H9 (cell line): Measurements from ENCODE around the gene FGF4. TPM values are rescaled to one million over a fixed set of nuclear protein-coding genes. Genes with fewer than 3 reads are reported as not detected.

Experiments
- DNase-seq: peaks from one replicate; pipeline ENCODE4 v3.0.0-alpha.2; 2017
- H2AFZ ChIP-seq: one replicate; pipeline ENCODE4 v1.6.1; 2013; ENCODE audit warnings: mild to moderate bottlenecking, low read length, control low read depth, moderate library complexity
- H2AK5ac ChIP-seq: 2 replicates; pipeline ENCODE4 v1.6.1; 2013; ENCODE audit warnings: low read length, control low read depth, mixed read lengths; ENCODE audit not compliant: insufficient read length
- H2BK120ac ChIP-seq: one replicate; pipeline ENCODE4 v1.6.1; 2013; ENCODE audit warnings: low read depth, mild to moderate bottlenecking, low read length, control low read depth, inconsistent platforms; ENCODE audit not compliant: poor library complexity, severe bottlenecking
- H2BK12ac ChIP-seq: 2 replicates; pipeline ENCODE4 v1.6.1; 2013; ENCODE audit warnings: low read length, control low read depth, mixed read lengths, low read depth; ENCODE audit not compliant: insufficient read length
- H2BK15ac ChIP-seq: 2 replicates; pipeline ENCODE4 v1.6.1; 2013; ENCODE audit warnings: low read depth, low read length, control low read depth
- H2BK20ac ChIP-seq: one replicate; pipeline ENCODE4 v1.6.1; 2013; ENCODE audit warnings: low read depth, mild to moderate bottlenecking, low read length, control low read depth, inconsistent platforms; ENCODE audit not compliant: poor library complexity, severe bottlenecking
- H2BK5ac ChIP-seq: 2 replicates; pipeline ENCODE4 v1.6.1; 2013; ENCODE audit warnings: low read length, control low read depth, mixed read lengths; ENCODE audit not compliant: insufficient read length
- H3K14ac ChIP-seq: 2 replicates; pipeline ENCODE4 v1.6.1; 2013; ENCODE audit warnings: low read length, control low read depth; ENCODE audit not compliant: insufficient read depth
- H3K18ac ChIP-seq: 2 replicates; pipeline ENCODE4 v1.6.1; 2013; ENCODE audit warnings: low read depth, mild to moderate bottlenecking, mixed read lengths, low read length, control low read depth; ENCODE audit not compliant: insufficient read length
- H3K23ac ChIP-seq: 2 replicates; pipeline ENCODE4 v1.6.1; 2013; ENCODE audit warnings: low read length, control low read depth, mixed read lengths, low read depth; ENCODE audit not compliant: insufficient read length
- H3K23me2 ChIP-seq: 2 replicates; pipeline ENCODE4 v1.6.1; 2013; ENCODE audit warnings: low read depth, mild to moderate bottlenecking, mixed read lengths, low read length, control low read depth; ENCODE audit not compliant: insufficient read length, poor library complexity, severe bottlenecking
- H3K27ac ChIP-seq: 2 replicates; pipeline ENCODE4 v1.5.1; 2013; ENCODE audit warnings: low read length, control low read depth, mixed read lengths, low read depth; ENCODE audit not compliant: insufficient read length
- H3K27me3 ChIP-seq: 2 replicates; pipeline ENCODE4 v1.6.1; 2013; ENCODE audit warnings: low read length, control low read depth, inconsistent platforms; ENCODE audit not compliant: insufficient read depth
- H3K4ac ChIP-seq: 2 replicates; pipeline ENCODE4 v1.6.1; 2013; ENCODE audit warnings: low read depth, mild to moderate bottlenecking, control low read depth, inconsistent platforms, low read length, moderate library complexity
- H3K4me1 ChIP-seq: 2 replicates; pipeline ENCODE4 v1.6.1; 2013; ENCODE audit warnings: low read length, control low read depth, inconsistent platforms; ENCODE audit not compliant: insufficient read depth
- H3K4me2 ChIP-seq: 2 replicates; pipeline ENCODE4 v1.6.1; 2013; ENCODE audit warnings: low read length, control low read depth, mixed read lengths; ENCODE audit not compliant: insufficient read length, insufficient read depth
- H3K56ac ChIP-seq: 2 replicates; pipeline ENCODE4 v1.6.1; 2013; ENCODE audit warnings: low read depth, mild to moderate bottlenecking, mixed read lengths, low read length, control low read depth; ENCODE audit not compliant: insufficient read length
- H3K79me1 ChIP-seq: 2 replicates; pipeline ENCODE4 v1.6.1; 2013; ENCODE audit warnings: low read depth, mild to moderate bottlenecking, moderate library complexity, low read length, control low read depth, inconsistent platforms; ENCODE audit not compliant: insufficient read depth, poor library complexity, severe bottlenecking
- H3K79me2 ChIP-seq: 2 replicates; pipeline ENCODE4 v1.6.1; 2013; ENCODE audit warnings: low read length, control low read depth, inconsistent platforms; ENCODE audit not compliant: insufficient read depth
- H3K9ac ChIP-seq: 2 replicates; pipeline ENCODE4 v1.6.1; 2013; ENCODE audit warnings: low read length, control low read depth, mixed read lengths; ENCODE audit not compliant: insufficient read length; ENCODE audit errors: extremely low read depth
- H3K9me3 ChIP-seq: one replicate; pipeline ENCODE4 v1.6.1; 2013; ENCODE audit warnings: low read depth, low read length, inconsistent platforms; ENCODE audit not compliant: control insufficient read depth
- H3T11ph ChIP-seq: one replicate; pipeline ENCODE4 v1.6.1; 2013; ENCODE audit warnings: mild to moderate bottlenecking, low read length, control low read depth, inconsistent platforms
- H4K20me1 ChIP-seq: one replicate; pipeline ENCODE4 v1.6.1; 2013; ENCODE audit not compliant: control insufficient read depth, insufficient read length, insufficient read depth
- H4K5ac ChIP-seq: 2 replicates; pipeline ENCODE4 v1.6.1; 2013; ENCODE audit warnings: low read depth, mild to moderate bottlenecking, mixed read lengths, low read length, control low read depth; ENCODE audit not compliant: insufficient read length
- H4K8ac ChIP-seq: replicated peaks from 2 replicates; pipeline ENCODE4 v1.6.1; 2013; ENCODE audit warnings: low read length, control low read depth, mixed read lengths, low read depth; ENCODE audit not compliant: insufficient read length
- H4K91ac ChIP-seq: 2 replicates; pipeline ENCODE4 v1.6.1; 2013; ENCODE audit warnings: low read depth, mild to moderate bottlenecking, moderate library complexity, mixed read lengths, low read length, control low read depth; ENCODE audit not compliant: insufficient read length
- H3K27ac Mint-ChIP-seq, 3 experiments: 2 replicates in 2 of 3; 3 replicates in 1 of 3; pipeline ENCODE4 v1.8.0; 2020 to 2021; ENCODE audit warnings: mixed read lengths in 3 of 3, mild to moderate bottlenecking in 1 of 3, moderate library complexity in 1 of 3
- H3K27me3 Mint-ChIP-seq: 2 replicates; pipeline ENCODE4 v1.8.0; 2021; ENCODE audit warnings: low read depth, mild to moderate bottlenecking, moderate library complexity, mixed read lengths
- H3K36me3 Mint-ChIP-seq, 3 experiments: 2 replicates in 2 of 3; 3 replicates in 1 of 3; pipeline ENCODE4 v1.8.0; 2020 to 2021; ENCODE audit warnings: low read depth in 3 of 3, mixed read lengths in 3 of 3; ENCODE audit not compliant: insufficient read depth in 1 of 3
- H3K4me1 Mint-ChIP-seq, 2 experiments: 2 replicates each; pipeline ENCODE4 v1.8.0; 2020; ENCODE audit warnings: mixed read lengths in 2 of 2
- H3K4me3 Mint-ChIP-seq, 2 experiments: 2 replicates in 1 of 2; 3 replicates in 1 of 2; pipeline ENCODE4 v1.8.0; 2020 to 2021; ENCODE audit warnings: mild to moderate bottlenecking in 2 of 2, mixed read lengths in 2 of 2, moderate library complexity in 1 of 2
- H3K9me3 Mint-ChIP-seq, 2 experiments: 2 replicates in 1 of 2; 3 replicates in 1 of 2; pipeline ENCODE4 v1.8.0; 2020; ENCODE audit warnings: mild to moderate bottlenecking in 2 of 2, mixed read lengths in 2 of 2, moderate library complexity in 1 of 2
- CTCF ChIP-seq: fragments of 200-600 bp; sonication (generic); conservative IDR thresholded peaks from 3 replicates; pipeline ENCODE4 v1.8.0; 2021; ENCODE audit warnings: antibody characterized with exemption, mild to moderate bottlenecking
- WGBS: extraction: QIAGEN DNeasy Blood & Tissue Kit; methylation state at CpG from one replicate; pipeline ENCODE4 v1.1.7; 2013; ENCODE audit warnings: missing lambda C conversion rate, low lambda C conversion rate, mixed read lengths; ENCODE audit not compliant: insufficient read length; ENCODE audit errors: extremely low coverage; 5-methylcytosine and 5-hydroxymethylcytosine counted together
- total RNA-seq: library from RNA; stranded (reverse); gene quantifications from 2 replicates; pipeline ENCODE4 v1.2.1, GENCODE V29; 2021

FGF4 gene
- total RNA-seq, 1 experiment from 2014 or later, result 0.68 TPM

GRCh38 chr11:69730500-69730899 is 44.6 kb downstream of the FGF4 start:
- Histone ChIP-seq H3K14ac (no peak overlapping the region; the same call in 1 of the 2 replicates), H4K8ac (no peak overlapping the region), H2BK20ac (no peak overlapping the region), H3K9me3 (no peaks in the 10 kb centered on the region), H4K20me1 (no peaks in the 10 kb centered on the region), H3K9ac (no peak overlapping the region), H2BK5ac (no peak overlapping the region), H3K4me1 (no peaks in the 10 kb centered on the region), H3K27ac (no peak overlapping the region), H3T11ph (no peak overlapping the region), H3K27me3 (no peaks in the 10 kb centered on the region), H2AK5ac (no peak overlapping the region), H3K23me2 (no peaks in the 10 kb centered on the region), H3K79me1 (no peaks in the 10 kb centered on the region), H3K23ac (no peak overlapping the region), H3K56ac (no peak overlapping the region), H4K5ac (no peak overlapping the region), H2BK120ac (no peak overlapping the region), H4K91ac (no peak overlapping the region), H3K4me2 (no peak overlapping the region), H3K79me2 (no peaks in the 10 kb centered on the region), H2BK12ac (no peak overlapping the region), H3K18ac (no peak overlapping the region), H2AFZ (no peak overlapping the region), H3K4ac (no peak overlapping the region), H2BK15ac (no peak overlapping the region)
- WGBS, result no CpG with 5 or more reads among the region's 8 CpGs
- Mint-ChIP-seq H3K4me3 (no peak overlapping the region), H3K9me3 (peaks cover 12 to 14% of the 10 kb centered on the region in 2 experiments), H3K36me3 (peaks cover 0 to 7% (median 0%) of the 10 kb centered on the region in 3 experiments; a peak in 3 of 7 replicates), H3K4me1 (peaks cover 10% of the 10 kb centered on the region in 2 experiments), H3K27ac (peak overlapping the region in 1 of 3 experiments; percentile 68; a peak in 2 of 7 replicates), H3K27me3 (peaks cover 29% of the 10 kb centered on the region)
- TF ChIP-seq CTCF, result no peak
- no peak for DNase-seq
